GM12878 (cell line): ENCODE measurements around the gene FCAMR. TPM values are rescaled to one million over a fixed set of nuclear protein-coding genes. Genes with fewer than 3 reads are reported as not detected.
A peak's percentile ranks its signal among the peaks of the same experiment; 100 is the strongest.
"Not testable (repeated sequence)": the region's sequence is repeated elsewhere in the genome, so short reads cannot be mapped to it uniquely, and the experiment has no call there.

Experiments
- ATAC-seq: fragments of 200-7000 bp; cut with Tn5 transposase; 3 replicates; pipeline ENCODE4 v1.9.1; 2020; ENCODE audit warnings: mild to moderate bottlenecking, moderate library complexity
- BruUV-seq: library from RNA; stranded (reverse); fragments of 400-500 nt; replicated peaks from 2 replicates; lab custom pipeline; 2021; lab: Mats Ljungman, UMichigan
- CTCF ChIA-PET: fragments of 300-600 bp; sonication (Branson Sonifier 250); formaldehyde crosslinking; extraction: SDS; loops from one replicate; lab custom pipeline; 2021; ENCODE audit warnings: inconsistent platforms; lab: Yijun Ruan, JAX
- POLR2A ChIA-PET: fragments of 350-600 bp; formaldehyde crosslinking; extraction: SDS; loops from one replicate; lab custom pipeline; 2021; ENCODE audit warnings: inconsistent platforms; lab: Charles Lee
- RAD21 ChIA-PET: fragments of 300-600 bp; sonication (Branson Sonifier 250); formaldehyde crosslinking; loops from one replicate; lab custom pipeline; 2023; ENCODE audit warnings: antibody characterized with exemption; ENCODE audit not compliant: unreplicated experiment; lab: Charles Lee
- SMC1A ChIA-PET: fragments of 300-600 bp; sonication (Branson Sonifier 250); formaldehyde crosslinking; loops from one replicate; lab custom pipeline; 2023; ENCODE audit not compliant: unreplicated experiment, uncharacterized antibody; lab: Charles Lee
- DNase-seq: peaks from one replicate; pipeline ENCODE4 v3.0.0-alpha.2; 2011; ENCODE audit warnings: low read depth, low spot score
- FAIRE-seq: peaks from 3 replicates; lab custom pipeline; 2011; peaks lifted over from hg19 to GRCh38; lab: Jason Lieb, UNC
- H2AFZ ChIP-seq: 2 replicates; pipeline ENCODE4 v1.6.0; 2011; ENCODE audit warnings: low read depth, low read length, control low read depth; ENCODE audit not compliant: control insufficient read depth
- H3K27ac ChIP-seq: 2 replicates; pipeline ENCODE4 v1.5.1; 2011; ENCODE audit warnings: control low read depth; ENCODE audit not compliant: control insufficient read depth, insufficient read depth
- H3K27me3 ChIP-seq, 2 experiments: replicated peaks in 1 of 2; 2 replicates each; pipeline versions ENCODE4 v1.6.0 to v1.6.1; 2011; ENCODE audit warnings: low read length in 1 of 2; ENCODE audit not compliant: control insufficient read depth in 2 of 2, insufficient read depth in 2 of 2
- H3K36me3 ChIP-seq, 2 experiments: 2 replicates each; pipeline ENCODE4 v1.5.1; 2011; ENCODE audit warnings: low read length in 1 of 2; ENCODE audit not compliant: control insufficient read depth in 2 of 2, insufficient read depth in 2 of 2
- H3K4me1 ChIP-seq: 2 replicates; pipeline ENCODE4 v1.6.1; 2011; ENCODE audit warnings: mild to moderate bottlenecking, low read length, moderate library complexity, mixed read lengths; ENCODE audit not compliant: control insufficient read depth, insufficient read depth
- H3K4me2 ChIP-seq: 2 replicates; pipeline ENCODE4 v1.6.0; 2011; ENCODE audit warnings: control low read depth; ENCODE audit not compliant: control insufficient read depth, insufficient read depth
- H3K4me3 ChIP-seq: fragments of 200-600 bp; sonication (generic); 2 replicates; pipeline ENCODE4 v1.5.1; 2016
- H3K79me2 ChIP-seq: 2 replicates; pipeline ENCODE4 v1.6.0; 2011; ENCODE audit warnings: low read length; ENCODE audit not compliant: control insufficient read depth, insufficient read depth
- H3K9ac ChIP-seq: 2 replicates; pipeline ENCODE4 v1.8.0; 2011; ENCODE audit warnings: low read length, control low read depth, mixed read lengths; ENCODE audit not compliant: control insufficient read depth, insufficient read depth
- H3K9me3 ChIP-seq: replicated peaks from 3 replicates; pipeline ENCODE4 v1.5.1; 2011; ENCODE audit warnings: mild to moderate bottlenecking, low read length; ENCODE audit not compliant: control insufficient read depth, insufficient read depth
- H4K20me1 ChIP-seq: 2 replicates; pipeline ENCODE4 v1.6.0; 2011; ENCODE audit not compliant: control insufficient read depth, insufficient read depth
- BACH1 ChIP-seq: fragments of 450-650 bp; IDR thresholded peaks from 2 replicates; pipeline ENCODE4 v1.6.1; 2017; ENCODE audit warnings: mild to moderate bottlenecking, borderline replicate concordance
- E2F8 ChIP-seq: fragments of 450-650 bp; IDR thresholded peaks from 2 replicates; pipeline ENCODE4 v1.6.1; 2018; ENCODE audit warnings: mild to moderate bottlenecking, low read depth, moderate library complexity; ENCODE audit not compliant: partially characterized antibody
- HCFC1 ChIP-seq: fragments of 150-350 bp; IDR thresholded peaks from 2 replicates; pipeline ENCODE4 v1.6.1; 2014; ENCODE audit warnings: low read length
- HDGF ChIP-seq: fragments of 450-650 bp; IDR thresholded peaks from 2 replicates; pipeline ENCODE4 v1.6.1; 2016; ENCODE audit warnings: antibody characterized with exemption
- IRF4 ChIP-seq: IDR thresholded peaks from 2 replicates; pipeline ENCODE4 v1.6.1; 2011; ENCODE audit warnings: low read depth, low read length
- IRF5 ChIP-seq: fragments of 450-650 bp; IDR thresholded peaks from 2 replicates; pipeline ENCODE4 v1.6.1; 2017; ENCODE audit warnings: borderline replicate concordance
- MLLT1 ChIP-seq: fragments of 450-650 bp; IDR thresholded peaks from 2 replicates; pipeline ENCODE4 v1.6.1; 2016; ENCODE audit warnings: mild to moderate bottlenecking
- NBN ChIP-seq: fragments of 450-650 bp; IDR thresholded peaks from 2 replicates; pipeline ENCODE4 v1.6.1; 2016
- PBX3 ChIP-seq: IDR thresholded peaks from 2 replicates; pipeline ENCODE4 v1.6.1; 2011; ENCODE audit warnings: mild to moderate bottlenecking, low read depth, low read length, moderate library complexity; ENCODE audit not compliant: insufficient replicate concordance
- POLR2AphosphoS5 ChIP-seq: IDR thresholded peaks from 2 replicates; pipeline ENCODE4 v1.6.1; 2011; ENCODE audit warnings: mild to moderate bottlenecking, low read length, inconsistent platforms
- POU2F2 ChIP-seq: IDR thresholded peaks from 3 replicates; pipeline ENCODE4 v1.6.1; 2011; ENCODE audit warnings: low read depth, mild to moderate bottlenecking, low read length, borderline replicate concordance
- WGBS: methylation state at CpG from one replicate; pipeline ENCODE4 v1.1.6; 2016; ENCODE audit warnings: low lambda C conversion rate; ENCODE audit not compliant: insufficient replicate concordance, insufficient coverage; ENCODE audit errors: missing lambda C conversion rate; 5-methylcytosine and 5-hydroxymethylcytosine counted together
- in situ Hi-C: fragments of 300-500 bp; cut with MboI; formaldehyde crosslinking; loops from 9 replicates; pipeline ENCODE4 v1.14.3; 2018; ENCODE audit warnings: mixed read lengths
- intact Hi-C: fragments of 100-400 bp; cut with micrococcal nuclease; formaldehyde crosslinking; loops from one replicate; pipeline ENCODE4 v1.14.2; 2022; ENCODE audit not compliant: unreplicated experiment
- polyA plus RNA-seq, 11 experiments: library from polyadenylated mRNA; depleted of rRNA in 4 of 11; unstranded in 6 of 11; stranded (reverse) in 5 of 11; fragments of >200 nt; fragmentation: Nextera tagmentation in 4 of 11; fragmentation: Illumina TruSeq in 1 of 11; extraction: Ambion mirVana in 4 of 11; extraction: Trizol in 1 of 11; gene quantifications; 1 replicate in 1 of 11; 2 replicates in 10 of 11; pipeline versions ENCODE4 v1.2.1 to v1.2.3, GENCODE V29; 2011 to 2016; ENCODE audit warnings: inconsistent platforms in 2 of 11, missing spikeins in 2 of 11, low read depth in 1 of 11
- total RNA-seq, 4 experiments: library from RNA; depleted of rRNA in 3 of 4; stranded (reverse); fragments of >200 nt in 3 of 4; fragmentation: Illumina TruSeq in 1 of 4; extraction: Trizol in 1 of 4; gene quantifications; 2 replicates each; pipeline versions ENCODE4 v1.2.1 to v1.2.3, GENCODE V29; 2013 to 2021

The FCAMR gene
- total and polyA plus RNA-seq, 10 of the 15 experiments (the other 5 are each of a cell fraction or from before 2014, with no cell fraction given), result 0.04 to 0.15 (median 0.06) TPM; not detected in 3

GRCh38 chr1:206924592-206925105 lies 45.6 kb downstream of the FCAMR start (continued):
- TF ChIP-seq E2F8, result no peak
- TF ChIP-seq, all 136 proteins: peak for 38

- H4K20me1 ChIP-seq, H3K27me3 ChIP-seq, BruUV-seq, H3K36me3 ChIP-seq, H2AFZ ChIP-seq, ATAC-seq, H3K9me3 ChIP-seq, DNase-seq: not testable (repeated sequence)
- peaks cover 53% of the 10 kb centered on the region for H3K79me2 ChIP-seq
- ChIA-PET POLR2A (interaction anchor here (1.3 to 13.3 kb wide), 2 partner anchors 7 to 9 kb away, joined by 9 to 222 read pairs; partner anchors contain the start of gene FCMR), RAD21 (interaction anchor here (1.5 to 13.5 kb wide), 8 partner anchors 7 to 154 kb away, joined by 5 to 371 read pairs (median 32); partner anchors contain the start of genes FCMR, IL10 and IL19), CTCF (interaction anchor here (1.5 to 13.5 kb wide), 4 partner anchors 7 to 55 kb away, joined by 6 to 643 read pairs (median 16); partner anchors contain the start of gene FCMR), SMC1A (interaction anchor here (1.0 to 4.3 kb wide), 8 partner anchors 11 to 184 kb away, joined by 3 to 41 read pairs (median 4); partner anchors contain the start of gene PFKFB2)
- peak; percentile 99 for FAIRE-seq
- H3K4me3 ChIP-seq, result peak overlapping the region; percentile 6; the same call in 1 of the 2 replicates
- H3K9ac ChIP-seq, result peak overlapping the region; percentile 94
- peak overlapping the region; percentile 95 for H3K4me2 ChIP-seq
- H3K27ac ChIP-seq, result peak overlapping the region; percentile 99
- H3K4me1 ChIP-seq, result peaks cover 44% of the 10 kb centered on the region
- in situ Hi-C loops, result loop anchor here (10.0 kb wide), 1 partner anchor 411 kb away; no protein-coding TSS in a partner anchor
- WGBS, result 89% methylated on average over 4 of the region's 4 CpGs
- intact Hi-C loops, result loop anchor here (2.0 to 5.0 kb wide), 3 partner anchors 47 to 242 kb away; partner anchors contain the start of genes FCAMR and MAPKAPK2
- 0 out of 2 replicates have a peak, but pooled peaks have one; percentile 6 for TF ChIP-seq IRF4
- peak; percentile 83; the same call in 1 of the 2 replicates for TF ChIP-seq MLLT1
- peak; percentile 39 for TF ChIP-seq PBX3
- TF ChIP-seq HDGF, result peak; percentile 100
- TF ChIP-seq NBN, result peak; percentile 76; the same call in 1 of the 2 replicates
- TF ChIP-seq HCFC1, result 0 out of 2 replicates have a peak, but pooled peaks have one; percentile 3
- TF ChIP-seq POU2F2, result peak; percentile 18; the same call in 1 of the 3 replicates
- TF ChIP-seq BACH1, result peak; percentile 39; the same call in 1 of the 2 replicates
- TF ChIP-seq IRF5, result peak; percentile 13; the same call in 1 of the 2 replicates
- peak; percentile 22; the same call in 1 of the 2 replicates for TF ChIP-seq POLR2AphosphoS5
Measured at GRCh38 chr1:206923961-206924557, 46.2 kb downstream of the FCAMR start.
